ENCODE data around the gene HAAO.

The HAAO gene

DNA sequence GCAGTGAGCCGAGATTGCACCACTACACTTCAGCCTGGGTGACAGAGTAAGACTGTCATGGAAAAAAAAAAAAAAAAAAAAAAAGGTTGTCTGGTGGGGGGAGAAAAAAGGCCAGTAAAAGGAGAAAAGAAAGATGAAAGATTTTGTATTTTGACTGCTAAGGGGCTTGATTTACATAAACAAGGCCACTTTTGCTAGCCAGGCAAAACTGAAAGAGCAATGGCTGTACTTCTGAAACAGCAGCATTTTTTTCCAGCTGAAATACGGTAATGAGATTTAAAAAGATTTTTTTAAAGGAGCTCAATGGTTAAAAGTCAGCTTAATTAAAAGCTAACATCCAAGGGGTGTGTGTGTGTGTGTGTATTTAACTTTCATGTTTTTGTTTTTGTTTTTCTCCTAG, 17.2 kb downstream of the HAAO start:
- H3K23ac ChIP-seq (ENCODE audit: low read length) = no peak overlapping the region
- no peak overlapping the region for H3K4me3 ChIP-seq (ENCODE audit: low read depth, low read length)
- H3K4me2 ChIP-seq (ENCODE audit: low read length) = no peak overlapping the region
- no peak overlapping the region for H2BK5ac ChIP-seq (ENCODE audit: low read depth, low read length, poor library complexity)
- no peak overlapping the region for H4K12ac ChIP-seq (ENCODE audit: low read depth, low read length)
- H4K91ac ChIP-seq (ENCODE audit: low read depth, low read length) = no peak overlapping the region
- H3K79me2 ChIP-seq (ENCODE audit: control insufficient read depth, insufficient read depth, low read length, poor library complexity) = no peaks in the 10 kb centered on the region
- no peak overlapping the region for H3K18ac ChIP-seq (ENCODE audit: low read length)
- H3K27ac ChIP-seq (ENCODE audit: low read depth, low read length) = no peak overlapping the region
- H3K14ac ChIP-seq (ENCODE audit: low read length) = no peak overlapping the region
- H2AFZ ChIP-seq (ENCODE audit: insufficient read depth, low read length, poor library complexity) = no peak overlapping the region
- no peaks in the 10 kb centered on the region for H3K27me3 ChIP-seq (ENCODE audit: insufficient read depth, low read length)
- no peak overlapping the region for H2BK120ac ChIP-seq (ENCODE audit: insufficient read depth, low read length, poor library complexity)
- peaks cover 5% of the 10 kb centered on the region for H3K9me3 ChIP-seq (ENCODE audit: insufficient read depth, low read depth, low read length)
- no peak overlapping the region for H4K8ac ChIP-seq (ENCODE audit: low read depth, low read length)
- no peaks in the 10 kb centered on the region for H3K4me1 ChIP-seq (ENCODE audit: control insufficient read depth in 1 of 2, insufficient read depth in 2 of 2, low read length in 2 of 2)
- DNase-seq = no peak
- H2BK12ac ChIP-seq (ENCODE audit: low read length) = no peak overlapping the region
- no peak overlapping the region for H3K4ac ChIP-seq (ENCODE audit: low read depth, low read length)
- no CpG with 5 or more reads among the region's 2 CpGs for WGBS (ENCODE audit: extremely low coverage, insufficient coverage, insufficient read length)
- H3K9ac ChIP-seq (ENCODE audit: low read length) = no peak overlapping the region
- H2AK5ac ChIP-seq (ENCODE audit: low read length) = no peak overlapping the region
- H3K36me3 ChIP-seq (ENCODE audit: control insufficient read depth in 1 of 2, insufficient read depth in 2 of 2, low read length in 2 of 2) = peaks cover 0 to 9% of the 10 kb centered on the region in 2 experiments
- no peaks in the 10 kb centered on the region for H3K79me1 ChIP-seq (ENCODE audit: low read length)

GRCh38 chr2:42771546-42772153, 20.7 kb downstream of the HAAO start:
- Histone ChIP-seq H3K27ac (ENCODE audit: low read depth, low read length) (no peak overlapping the region), H3K4ac (ENCODE audit: low read depth, low read length) (no peak overlapping the region), H3K36me3 (ENCODE audit: control insufficient read depth in 1 of 2, insufficient read depth in 2 of 2, low read length in 2 of 2) (no peaks in the 10 kb centered on the region), H3K9me3 (ENCODE audit: insufficient read depth, low read depth, low read length) (peaks cover 2% of the 10 kb centered on the region), H3K79me2 (ENCODE audit: control insufficient read depth, insufficient read depth, low read length, poor library complexity) (no peaks in the 10 kb centered on the region), H4K12ac (ENCODE audit: low read depth, low read length) (no peak overlapping the region), H4K91ac (ENCODE audit: low read depth, low read length) (no peak overlapping the region), H3K4me3 (ENCODE audit: low read depth, low read length) (no peak overlapping the region), H2AFZ (ENCODE audit: insufficient read depth, low read length, poor library complexity) (no peak overlapping the region), H2AK5ac (ENCODE audit: low read length) (no peak overlapping the region), H3K14ac (ENCODE audit: low read length) (no peak overlapping the region), H3K27me3 (ENCODE audit: insufficient read depth, low read length) (no peaks in the 10 kb centered on the region), H4K8ac (ENCODE audit: low read depth, low read length) (no peak overlapping the region), H2BK5ac (ENCODE audit: low read depth, low read length, poor library complexity) (no peak overlapping the region), H3K4me1 (ENCODE audit: control insufficient read depth in 1 of 2, insufficient read depth in 2 of 2, low read length in 2 of 2) (no peaks in the 10 kb centered on the region), H2BK12ac (ENCODE audit: low read length) (no peak overlapping the region), H3K79me1 (ENCODE audit: low read length) (no peaks in the 10 kb centered on the region), H3K4me2 (ENCODE audit: low read length) (no peak overlapping the region), H3K9ac (ENCODE audit: low read length) (no peak overlapping the region), H2BK120ac (ENCODE audit: insufficient read depth, low read length, poor library complexity) (no peak overlapping the region), H3K18ac (ENCODE audit: low read length) (no peak overlapping the region), H3K23ac (ENCODE audit: low read length) (no peak overlapping the region)
- no CpG with 5 or more reads among the region's 5 CpGs for WGBS (ENCODE audit: extremely low coverage, insufficient coverage, insufficient read length)
- no peak for DNase-seq

DNA sequence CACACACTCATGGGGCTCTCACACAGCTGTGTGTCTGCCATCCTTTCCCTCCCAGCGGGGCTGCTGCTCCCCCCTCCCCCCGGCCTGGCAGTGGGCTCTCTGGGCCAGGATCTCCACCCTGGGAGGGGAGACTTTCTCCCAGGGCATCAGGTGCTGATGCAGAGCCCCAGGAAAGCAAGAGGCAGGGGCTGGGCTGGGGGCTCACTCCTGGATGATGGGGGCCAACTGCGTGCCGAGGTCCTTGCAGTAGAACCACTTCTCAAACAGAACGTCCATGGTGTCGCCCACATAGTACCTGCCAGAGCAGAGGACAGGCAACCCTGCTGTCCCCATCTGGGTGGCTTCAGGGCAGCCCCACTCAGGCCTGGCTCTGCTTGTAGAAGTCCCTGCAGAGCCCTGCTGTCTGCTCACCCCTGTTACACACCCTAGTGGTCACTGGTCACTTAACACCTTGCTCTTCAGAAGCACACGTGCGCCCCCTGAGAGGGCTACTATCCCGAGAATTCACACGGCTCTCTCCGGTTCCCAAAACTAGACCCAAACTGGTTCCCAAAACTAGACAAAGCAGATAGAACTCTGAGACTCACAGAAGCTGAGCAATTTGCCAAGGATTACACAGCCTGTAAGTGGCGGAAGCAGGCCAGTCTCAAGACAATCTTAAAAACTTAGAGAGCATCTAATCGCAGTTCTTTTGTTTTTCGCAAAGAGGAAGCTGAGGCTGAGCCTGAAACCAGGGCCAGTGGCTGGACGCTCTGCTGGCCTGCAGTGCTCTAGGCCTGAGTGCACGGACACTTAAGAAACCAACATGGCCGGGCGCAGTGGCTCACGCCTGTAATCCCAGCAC, 21.9 kb downstream of the HAAO start:
- no CpG with 5 or more reads among the region's 19 CpGs for WGBS (ENCODE audit: extremely low coverage, insufficient coverage, insufficient read length)
- no peak overlapping the region for H2BK120ac ChIP-seq (ENCODE audit: insufficient read depth, low read length, poor library complexity)
- no peak overlapping the region for H2BK5ac ChIP-seq (ENCODE audit: low read depth, low read length, poor library complexity)
- H3K27me3 ChIP-seq (ENCODE audit: insufficient read depth, low read length) = no peaks in the 10 kb centered on the region
- no peak overlapping the region for H4K91ac ChIP-seq (ENCODE audit: low read depth, low read length)
- no peak overlapping the region for H3K4me3 ChIP-seq (ENCODE audit: low read depth, low read length)
- H3K4ac ChIP-seq (ENCODE audit: low read depth, low read length) = no peak overlapping the region
- no peaks in the 10 kb centered on the region for H3K36me3 ChIP-seq (ENCODE audit: control insufficient read depth in 1 of 2, insufficient read depth in 2 of 2, low read length in 2 of 2)
- peaks cover 2% of the 10 kb centered on the region for H3K9me3 ChIP-seq (ENCODE audit: insufficient read depth, low read depth, low read length)
- H2AK5ac ChIP-seq (ENCODE audit: low read length) = no peak overlapping the region
- H3K18ac ChIP-seq (ENCODE audit: low read length) = no peak overlapping the region
- no peak overlapping the region for H2AFZ ChIP-seq (ENCODE audit: insufficient read depth, low read length, poor library complexity)
- no peaks in the 10 kb centered on the region for H3K79me2 ChIP-seq (ENCODE audit: control insufficient read depth, insufficient read depth, low read length, poor library complexity)
- H3K23ac ChIP-seq (ENCODE audit: low read length) = no peak overlapping the region
- H3K14ac ChIP-seq (ENCODE audit: low read length) = no peak overlapping the region
- no peaks in the 10 kb centered on the region for H3K4me1 ChIP-seq (ENCODE audit: control insufficient read depth in 1 of 2, insufficient read depth in 2 of 2, low read length in 2 of 2)
- no peak overlapping the region for H3K27ac ChIP-seq (ENCODE audit: low read depth, low read length)
- no peak overlapping the region for H3K9ac ChIP-seq (ENCODE audit: low read length)
- no peaks in the 10 kb centered on the region for H3K79me1 ChIP-seq (ENCODE audit: low read length)
- no peak overlapping the region for H2BK12ac ChIP-seq (ENCODE audit: low read length)
- no peak overlapping the region for H4K12ac ChIP-seq (ENCODE audit: low read depth, low read length)
- peak; percentile 22 to 49 for DNase-seq
- H4K8ac ChIP-seq (ENCODE audit: low read depth, low read length) = no peak overlapping the region
- no peak overlapping the region for H3K4me2 ChIP-seq (ENCODE audit: low read length)

- Histone ChIP-seq H3K27ac (ENCODE audit: low read depth, low read length) (no peak overlapping the region), H3K9ac (ENCODE audit: low read length) (no peak overlapping the region), H3K4me1 (ENCODE audit: control insufficient read depth in 1 of 2, insufficient read depth in 2 of 2, low read length in 2 of 2) (no peaks in the 10 kb centered on the region), H4K12ac (ENCODE audit: low read depth, low read length) (no peak overlapping the region), H3K79me2 (ENCODE audit: control insufficient read depth, insufficient read depth, low read length, poor library complexity) (no peaks in the 10 kb centered on the region), H2AK5ac (ENCODE audit: low read length) (no peak overlapping the region), H3K79me1 (ENCODE audit: low read length) (no peaks in the 10 kb centered on the region), H2AFZ (ENCODE audit: insufficient read depth, low read length, poor library complexity) (no peak overlapping the region), H2BK12ac (ENCODE audit: low read length) (no peak overlapping the region), H3K4me3 (ENCODE audit: low read depth, low read length) (no peak overlapping the region), H3K36me3 (ENCODE audit: control insufficient read depth in 1 of 2, insufficient read depth in 2 of 2, low read length in 2 of 2) (no peaks in the 10 kb centered on the region), H3K23ac (ENCODE audit: low read length) (no peak overlapping the region), H2BK120ac (ENCODE audit: insufficient read depth, low read length, poor library complexity) (no peak overlapping the region), H4K91ac (ENCODE audit: low read depth, low read length) (no peak overlapping the region), H3K18ac (ENCODE audit: low read length) (no peak overlapping the region), H3K4ac (ENCODE audit: low read depth, low read length) (no peak overlapping the region), H2BK5ac (ENCODE audit: low read depth, low read length, poor library complexity) (no peak overlapping the region), H3K14ac (ENCODE audit: low read length) (no peak overlapping the region), H3K27me3 (ENCODE audit: insufficient read depth, low read length) (no peaks in the 10 kb centered on the region), H4K8ac (ENCODE audit: low read depth, low read length) (no peak overlapping the region), H3K4me2 (ENCODE audit: low read length) (no peak overlapping the region), H3K9me3 (ENCODE audit: insufficient read depth, low read depth, low read length) (peaks cover 2% of the 10 kb centered on the region)
- WGBS (ENCODE audit: extremely low coverage, insufficient coverage, insufficient read length) = no CpG with 5 or more reads among the region's 10 CpGs
- DNase-seq = no peak
These were observed 22.6 kb downstream of the HAAO start for GRCh38 chr2:42769583-42770287.

All from trophoblast cell (in vitro differentiated cells and primary cell).